ENCODE measurements around the gene CRB2.

CRB2 gene

GRCh38 chr9:123406016-123406415 lies 50.0 kb downstream of the CRB2 start:
- Histone ChIP-seq H3K4me1 (ENCODE audit: insufficient read depth, low read length) (no peaks in the 10 kb centered on the region), H3K4me2 (ENCODE audit: insufficient read depth, low read length) (no peak overlapping the region), H2AFZ (ENCODE audit: low read depth, low read length) (no peak overlapping the region), H3K27me3 (ENCODE audit: insufficient read depth, low read length, poor library complexity) (no peaks in the 10 kb centered on the region), H3K27ac (ENCODE audit: low read length) (no peak overlapping the region), H3K9ac (ENCODE audit: low read depth, low read length) (no peak overlapping the region), H3K79me2 (ENCODE audit: insufficient read depth, low read length) (no peaks in the 10 kb centered on the region), H3K4me3 (ENCODE audit: low read depth in 1 of 2, low read length in 2 of 2) (no peak overlapping the region), H3K36me3 (ENCODE audit: insufficient read depth, low read length) (no peaks in the 10 kb centered on the region), H4K20me1 (ENCODE audit: insufficient read depth, low read length) (no peaks in the 10 kb centered on the region), H3K9me3 (ENCODE audit: insufficient read depth, low read length, severe bottlenecking) (no peaks in the 10 kb centered on the region)
- TF ChIP-seq EZH2 (IDR thresholded peaks at IDR 0.05; ENCODE audit: borderline replicate concordance, low read depth, low read length, severe bottlenecking) (no peak), CTCF (IDR thresholded peaks at IDR 0.05; ENCODE audit: borderline replicate concordance, extremely low read depth, low read length, poor library complexity, severe bottlenecking) (no peak)
- DNase-seq (no peak), ATAC-seq (ENCODE audit: insufficient read depth, low read depth) (no peak)

GRCh38 chr9:123406691-123407216 lies 50.8 kb downstream of the CRB2 start:
- no peak for ATAC-seq (ENCODE audit: insufficient read depth, low read depth)
- Histone ChIP-seq H3K9me3 (ENCODE audit: insufficient read depth, low read length, severe bottlenecking) (no peaks in the 10 kb centered on the region), H3K4me1 (ENCODE audit: insufficient read depth, low read length) (no peaks in the 10 kb centered on the region), H4K20me1 (ENCODE audit: insufficient read depth, low read length) (no peaks in the 10 kb centered on the region), H2AFZ (ENCODE audit: low read depth, low read length) (no peak overlapping the region), H3K4me2 (ENCODE audit: insufficient read depth, low read length) (no peak overlapping the region), H3K9ac (ENCODE audit: low read depth, low read length) (no peak overlapping the region), H3K27me3 (ENCODE audit: insufficient read depth, low read length, poor library complexity) (no peaks in the 10 kb centered on the region), H3K27ac (ENCODE audit: low read length) (no peak overlapping the region), H3K79me2 (ENCODE audit: insufficient read depth, low read length) (no peaks in the 10 kb centered on the region), H3K4me3 (ENCODE audit: low read depth in 1 of 2, low read length in 2 of 2) (no peak overlapping the region), H3K36me3 (ENCODE audit: insufficient read depth, low read length) (no peaks in the 10 kb centered on the region)
- TF ChIP-seq CTCF (IDR thresholded peaks at IDR 0.05; ENCODE audit: borderline replicate concordance, extremely low read depth, low read length, poor library complexity, severe bottlenecking) (no peak), EZH2 (IDR thresholded peaks at IDR 0.05; ENCODE audit: borderline replicate concordance, low read depth, low read length, severe bottlenecking) (no peak)
- DNase-seq: no peak

GRCh38 chr9:123407217-123407851 lies 51.3 kb downstream of the CRB2 start:
- Histone ChIP-seq H3K4me2 (ENCODE audit: insufficient read depth, low read length) (no peak overlapping the region), H3K4me1 (ENCODE audit: insufficient read depth, low read length) (no peaks in the 10 kb centered on the region), H3K27ac (ENCODE audit: low read length) (no peak overlapping the region), H4K20me1 (ENCODE audit: insufficient read depth, low read length) (no peaks in the 10 kb centered on the region), H3K27me3 (ENCODE audit: insufficient read depth, low read length, poor library complexity) (no peaks in the 10 kb centered on the region), H3K4me3 (ENCODE audit: low read depth in 1 of 2, low read length in 2 of 2) (no peak overlapping the region), H3K79me2 (ENCODE audit: insufficient read depth, low read length) (no peaks in the 10 kb centered on the region), H3K9me3 (ENCODE audit: insufficient read depth, low read length, severe bottlenecking) (no peaks in the 10 kb centered on the region), H3K9ac (ENCODE audit: low read depth, low read length) (no peak overlapping the region), H3K36me3 (ENCODE audit: insufficient read depth, low read length) (no peaks in the 10 kb centered on the region), H2AFZ (ENCODE audit: low read depth, low read length) (no peak overlapping the region)
- no peak for TF ChIP-seq CTCF (IDR thresholded peaks at IDR 0.05; ENCODE audit: borderline replicate concordance, extremely low read depth, low read length, poor library complexity, severe bottlenecking)
- no peak for TF ChIP-seq EZH2 (IDR thresholded peaks at IDR 0.05; ENCODE audit: borderline replicate concordance, low read depth, low read length, severe bottlenecking)
- ATAC-seq (ENCODE audit: insufficient read depth, low read depth) (no peak), DNase-seq (no peak)
